GM19035 (cell line): ENCODE measurements around the gene PTPRC.

Experiments
- ATAC-seq: cut with Tn5 transposase; IDR thresholded peaks from one replicate; pipeline ENCODE4 v1.9.1; 2021; ENCODE audit not compliant: unreplicated experiment

Gene PTPRC

DNA sequence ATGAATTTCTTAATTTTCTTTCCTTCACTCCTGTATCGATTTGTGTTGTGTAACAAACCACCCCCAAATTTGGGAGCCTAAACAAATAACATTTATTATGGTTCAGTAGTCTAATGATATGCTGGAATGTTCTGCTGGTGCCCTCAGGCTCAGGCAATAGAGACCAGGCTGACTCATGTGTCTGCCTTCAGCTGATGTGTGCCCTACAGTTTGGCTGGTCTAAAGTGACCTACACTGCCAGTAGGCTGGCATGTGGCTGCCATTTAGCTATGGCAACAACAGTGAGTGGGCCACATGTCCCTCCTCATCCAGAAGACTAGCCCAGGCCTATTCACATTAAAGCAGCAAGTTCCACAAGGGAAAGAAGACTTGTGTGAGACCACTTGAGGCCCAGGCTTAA, 115.8 kb downstream of the PTPRC start:
- no peak for ATAC-seq

DNA sequence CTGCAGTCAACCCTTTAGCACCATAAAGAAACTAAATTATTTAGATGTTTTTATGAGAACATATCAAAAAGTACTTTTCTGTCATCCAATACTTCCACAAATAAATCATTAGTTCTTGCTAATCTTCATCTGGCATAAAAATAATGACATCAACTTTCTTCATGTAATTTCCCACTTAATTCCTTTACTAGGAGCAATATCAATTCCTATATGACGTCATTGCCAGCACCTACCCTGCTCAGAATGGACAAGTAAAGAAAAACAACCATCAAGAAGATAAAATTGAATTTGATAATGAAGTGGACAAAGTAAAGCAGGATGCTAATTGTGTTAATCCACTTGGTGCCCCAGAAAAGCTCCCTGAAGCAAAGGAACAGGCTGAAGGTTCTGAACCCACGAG, 116.9 kb downstream of the PTPRC start:
- no peak for ATAC-seq

DNA sequence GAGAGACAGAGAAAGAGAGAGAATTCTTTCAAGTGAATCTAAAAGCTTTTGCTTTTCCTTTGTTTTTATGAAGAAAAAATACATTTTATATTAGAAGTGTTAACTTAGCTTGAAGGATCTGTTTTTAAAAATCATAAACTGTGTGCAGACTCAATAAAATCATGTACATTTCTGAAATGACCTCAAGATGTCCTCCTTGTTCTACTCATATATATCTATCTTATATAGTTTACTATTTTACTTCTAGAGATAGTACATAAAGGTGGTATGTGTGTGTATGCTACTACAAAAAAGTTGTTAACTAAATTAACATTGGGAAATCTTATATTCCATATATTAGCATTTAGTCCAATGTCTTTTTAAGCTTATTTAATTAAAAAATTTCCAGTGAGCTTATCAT, 117.6 kb downstream of the PTPRC start:
- ATAC-seq: no peak

DNA sequence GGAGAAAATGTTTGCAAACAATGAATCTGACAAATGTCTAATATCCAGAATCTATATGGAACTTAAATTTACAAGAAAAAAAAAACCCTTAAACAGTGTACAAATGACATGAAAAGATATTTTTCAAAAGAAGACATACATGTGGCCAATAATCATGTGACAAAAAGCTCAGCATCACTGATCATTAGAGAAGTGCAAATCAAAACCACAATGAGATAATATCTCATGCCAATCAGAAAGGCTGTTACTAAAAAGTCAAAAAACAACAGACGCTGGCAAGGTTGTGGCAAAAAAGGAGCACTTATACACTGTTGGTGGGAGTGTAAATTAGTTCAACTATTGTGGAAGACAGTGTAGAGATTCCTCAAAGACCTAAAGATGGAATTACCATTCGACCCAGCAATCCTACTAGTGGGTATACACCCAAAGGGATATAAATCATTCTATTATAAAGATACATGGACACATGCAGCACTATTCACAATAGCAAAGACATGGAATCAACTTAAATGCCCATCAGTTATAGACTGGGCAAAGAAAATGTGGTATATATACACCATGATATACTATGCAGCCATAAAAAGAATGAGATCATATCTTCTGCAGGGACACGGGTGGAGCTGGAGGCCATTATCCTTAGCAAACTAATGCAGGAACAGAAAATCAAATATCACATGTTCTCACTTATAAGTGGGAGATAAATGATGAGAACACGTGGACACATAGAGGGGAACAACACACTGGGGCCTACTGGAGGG, 123.2 kb downstream of the PTPRC start:
- no peak for ATAC-seq

DNA sequence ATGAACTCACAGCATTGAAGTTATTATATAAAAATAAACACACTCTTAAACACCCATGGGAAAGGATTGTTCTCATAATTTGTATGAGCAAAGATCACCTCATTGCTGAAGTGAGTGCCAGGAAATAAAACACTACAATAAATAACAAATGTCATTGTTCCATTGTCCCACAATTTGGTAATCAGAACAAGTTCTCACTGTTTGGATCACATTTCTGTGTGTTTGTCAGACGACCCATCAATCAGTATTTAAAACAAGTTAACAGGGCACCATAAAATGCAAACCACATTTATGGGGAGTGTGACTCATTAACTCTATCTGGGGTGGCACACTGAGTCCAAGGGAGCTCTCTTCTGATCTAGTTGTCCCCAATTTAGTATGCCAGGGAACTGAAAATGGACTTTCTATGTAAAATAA, 124.5 kb downstream of the PTPRC start:
- no peak for ATAC-seq

DNA sequence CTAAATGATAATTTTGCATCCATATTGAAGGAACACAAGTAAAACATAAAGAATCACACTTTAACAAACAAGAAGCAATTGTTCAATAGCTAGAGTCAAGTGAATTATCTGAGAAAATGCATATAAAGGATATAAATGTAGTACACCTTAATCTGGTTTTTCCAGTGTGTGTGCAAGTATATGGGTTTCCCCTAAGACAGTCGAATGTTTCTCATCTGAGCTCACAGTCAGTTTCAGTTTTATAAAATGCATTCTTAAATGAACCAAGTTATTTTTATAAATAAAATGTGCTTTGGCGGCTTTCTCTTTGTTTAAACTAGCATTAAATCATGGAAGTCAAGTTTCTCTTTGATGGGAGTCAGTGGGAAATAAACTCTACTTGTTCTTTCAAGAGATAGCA, 125.9 kb downstream of the PTPRC start:
- no peak for ATAC-seq

DNA sequence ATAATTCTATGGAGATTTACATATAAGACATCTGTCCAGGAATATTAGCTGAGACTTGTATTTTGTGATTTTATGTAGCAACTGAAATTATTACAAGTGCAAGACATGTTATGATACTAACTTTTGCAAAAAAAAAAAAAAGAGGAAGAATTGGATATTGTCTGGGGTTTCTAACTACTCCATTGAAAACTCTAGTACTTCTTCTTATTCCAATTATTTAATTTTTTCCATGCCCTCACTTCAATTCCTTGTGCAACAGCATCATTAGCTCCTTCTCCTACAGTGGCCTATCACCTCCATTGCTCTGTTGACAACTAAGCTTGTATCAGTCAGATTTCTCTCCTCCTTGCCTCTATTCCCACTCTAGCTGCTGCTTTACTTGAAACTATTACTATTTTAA, 126.6 kb downstream of the PTPRC start:
- no peak for ATAC-seq

DNA sequence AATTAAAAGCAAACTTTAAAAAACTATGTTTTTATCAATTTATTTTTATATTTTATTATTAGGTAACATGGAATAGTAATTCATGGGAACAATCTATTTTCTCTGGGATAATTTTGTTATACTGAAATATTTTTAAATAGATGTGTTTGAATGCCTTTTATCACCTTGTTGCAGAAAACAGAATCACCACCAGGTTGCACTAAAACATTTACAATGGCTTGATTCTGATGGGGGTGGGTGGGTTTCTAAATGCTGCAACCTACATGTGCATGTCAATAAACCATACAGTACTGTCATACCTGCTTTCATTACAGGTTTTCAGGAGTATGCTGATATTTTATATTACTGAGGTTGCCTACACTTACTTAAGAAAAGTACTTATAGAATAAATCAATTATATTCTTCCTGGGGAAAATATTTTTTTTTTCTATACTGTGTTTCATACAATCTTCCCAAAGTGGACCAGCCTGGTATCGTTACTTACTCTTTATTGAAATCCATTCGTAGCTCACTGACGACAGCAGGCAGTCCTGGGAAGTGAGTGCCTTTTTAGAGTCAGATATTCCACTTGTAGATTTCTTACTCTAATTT, 132.8 kb downstream of the PTPRC start:
- no peak for ATAC-seq

DNA sequence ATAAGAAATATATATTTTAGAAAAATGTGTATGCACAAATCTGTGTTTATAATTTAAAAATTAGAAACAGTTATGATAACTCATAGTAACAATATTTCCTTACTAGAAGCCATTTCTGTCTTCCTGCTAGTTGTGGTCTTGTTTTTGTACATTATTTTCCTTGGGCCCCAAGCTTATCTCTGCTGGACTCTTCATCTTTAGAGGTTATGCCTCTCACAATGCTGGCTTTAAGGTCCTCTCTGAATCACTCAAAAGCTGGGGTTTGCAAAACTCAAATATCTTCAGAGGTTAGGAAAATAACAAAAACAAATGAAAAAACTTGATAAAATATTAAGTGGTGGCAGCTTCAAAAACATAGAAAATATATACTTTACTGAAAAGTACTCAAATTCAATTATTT, 133.8 kb downstream of the PTPRC start:
- ATAC-seq: no peak

DNA sequence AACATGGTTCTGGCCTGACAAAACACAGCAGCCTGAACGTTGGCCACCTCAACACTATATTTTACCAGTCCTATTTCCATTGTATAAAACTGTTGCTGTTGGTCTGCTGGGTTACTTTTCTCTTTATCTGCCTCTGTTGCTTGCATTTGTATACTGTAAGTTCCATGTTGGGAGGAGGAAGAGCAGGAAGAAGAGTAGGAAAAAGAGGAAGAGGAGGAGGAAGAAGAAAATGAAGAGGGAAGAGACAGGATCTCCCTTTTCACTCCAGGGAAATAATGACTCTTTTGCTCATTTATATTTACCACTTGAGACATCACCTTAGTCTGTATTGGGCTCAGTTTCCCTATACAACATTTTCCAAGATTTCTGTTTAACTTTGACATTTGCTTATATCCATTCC, 134.2 kb downstream of the PTPRC start:
- no peak for ATAC-seq

DNA sequence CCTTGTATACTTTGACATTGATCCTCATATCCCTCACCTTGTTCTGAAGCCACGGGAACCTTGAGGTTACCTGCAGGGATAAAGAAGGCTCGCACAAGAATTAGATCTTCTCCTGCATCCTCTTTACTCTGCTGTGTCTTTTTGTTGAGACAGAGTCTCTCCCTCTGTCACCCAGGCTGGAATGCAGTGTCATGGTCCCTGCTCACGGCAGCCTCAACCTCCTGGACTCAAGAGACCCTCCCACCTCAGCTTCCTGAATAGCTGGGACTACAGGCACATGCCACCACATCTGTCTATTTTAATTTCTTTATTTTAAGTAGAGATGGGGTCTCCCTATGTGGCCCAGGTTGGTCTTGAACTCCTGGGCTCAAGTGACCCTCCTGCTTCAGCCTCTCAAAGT, 134.7 kb downstream of the PTPRC start:
- no peak for ATAC-seq

DNA sequence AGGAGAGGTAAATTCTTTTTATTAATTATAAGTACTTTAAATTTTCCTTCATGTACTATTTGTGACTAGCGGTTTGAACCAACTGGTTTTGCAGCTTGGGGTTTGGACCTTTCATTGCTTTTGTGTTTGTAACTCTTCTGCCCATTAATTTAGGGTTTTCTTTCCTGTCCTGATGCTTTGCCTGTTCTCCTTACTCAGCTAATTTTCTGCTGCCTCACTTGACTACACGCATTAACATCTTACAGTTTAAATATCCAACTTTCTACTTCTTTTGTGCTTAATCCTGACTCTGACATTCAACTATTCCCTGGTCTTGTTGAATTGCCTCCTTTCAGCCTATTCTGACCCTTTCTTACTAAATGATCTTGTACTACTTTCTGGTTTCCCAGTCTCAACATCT, 135.6 kb downstream of the PTPRC start:
- no peak for ATAC-seq

DNA sequence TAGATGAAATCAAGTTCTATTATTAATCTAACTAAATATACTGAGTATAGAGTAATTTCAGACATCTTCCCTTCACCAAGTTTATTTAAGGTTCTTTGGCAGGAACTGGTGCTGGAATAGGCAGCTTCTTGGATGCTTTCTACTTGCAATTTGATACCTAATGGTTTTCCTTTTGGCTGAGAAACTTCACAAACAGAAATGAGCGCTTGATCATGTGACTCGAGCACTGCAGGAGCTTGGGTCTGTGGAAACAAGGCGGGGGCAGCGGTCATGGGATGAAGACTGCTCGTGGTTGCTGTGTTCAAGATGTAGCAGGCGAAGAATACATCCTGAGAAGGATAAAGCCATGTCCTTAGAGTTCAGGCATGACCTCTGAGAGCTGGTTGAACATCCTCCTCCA, 136.8 kb downstream of the PTPRC start:
- ATAC-seq: no peak

DNA sequence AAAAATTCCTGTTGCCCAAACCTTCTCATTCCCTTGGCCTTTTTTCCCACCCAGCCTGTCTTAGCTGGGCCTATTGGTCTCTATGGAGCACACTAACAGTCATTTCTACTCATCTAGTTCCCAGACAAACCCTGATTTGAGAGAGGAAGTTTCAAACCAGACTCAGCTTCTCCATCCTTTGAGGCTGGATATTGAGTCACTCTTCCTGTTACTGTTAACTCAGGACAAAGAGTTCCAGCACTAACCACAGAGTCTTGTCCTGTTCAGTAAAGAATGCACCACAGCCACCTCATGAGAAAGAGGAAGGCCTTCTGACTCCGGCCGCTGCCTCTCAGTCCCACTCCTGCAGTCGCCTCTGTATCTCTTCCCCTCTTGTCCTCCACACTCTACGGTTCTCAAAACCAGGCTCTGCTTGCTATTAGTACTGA, 137.8 kb downstream of the PTPRC start:
- ATAC-seq: no peak

DNA sequence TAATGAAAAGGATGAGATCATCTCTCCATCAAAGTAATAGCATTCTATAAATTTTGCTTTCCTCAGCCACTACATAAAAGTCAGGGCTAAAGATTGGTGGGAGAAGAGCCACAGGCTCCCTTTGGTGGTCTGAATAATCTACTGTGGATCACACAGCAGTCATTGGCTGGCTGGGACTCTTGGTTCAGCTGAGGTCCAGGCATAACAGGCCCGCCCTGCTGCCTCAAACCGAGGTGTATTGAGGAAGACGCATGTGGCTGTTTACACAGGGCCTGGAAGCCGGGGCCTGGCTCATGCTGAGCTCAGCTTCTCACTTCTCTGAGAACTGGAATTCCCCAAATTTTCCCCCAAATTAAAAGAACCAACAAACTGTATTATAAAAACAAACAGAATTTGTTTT, 139.2 kb downstream of the PTPRC start:
- ATAC-seq: no peak

DNA sequence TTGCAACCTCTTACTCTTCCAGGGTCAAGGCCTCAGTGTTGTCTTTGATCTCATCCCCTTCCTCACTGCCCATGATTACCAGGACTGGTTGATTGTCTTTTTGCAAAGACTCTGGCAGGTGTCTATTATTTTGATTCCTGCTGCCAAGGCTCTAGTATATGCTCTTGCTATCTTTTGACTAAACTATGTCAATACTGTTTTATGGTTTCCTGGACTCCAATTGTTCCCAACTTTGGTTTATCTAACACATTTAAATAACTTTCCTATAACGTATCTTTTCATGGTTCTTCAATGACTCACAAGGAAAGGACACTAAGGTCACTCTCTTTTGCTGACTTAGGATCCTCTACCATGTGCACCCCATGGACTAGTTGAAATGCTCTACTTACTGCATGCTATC, 141.5 kb downstream of the PTPRC start:
- ATAC-seq: no peak

DNA sequence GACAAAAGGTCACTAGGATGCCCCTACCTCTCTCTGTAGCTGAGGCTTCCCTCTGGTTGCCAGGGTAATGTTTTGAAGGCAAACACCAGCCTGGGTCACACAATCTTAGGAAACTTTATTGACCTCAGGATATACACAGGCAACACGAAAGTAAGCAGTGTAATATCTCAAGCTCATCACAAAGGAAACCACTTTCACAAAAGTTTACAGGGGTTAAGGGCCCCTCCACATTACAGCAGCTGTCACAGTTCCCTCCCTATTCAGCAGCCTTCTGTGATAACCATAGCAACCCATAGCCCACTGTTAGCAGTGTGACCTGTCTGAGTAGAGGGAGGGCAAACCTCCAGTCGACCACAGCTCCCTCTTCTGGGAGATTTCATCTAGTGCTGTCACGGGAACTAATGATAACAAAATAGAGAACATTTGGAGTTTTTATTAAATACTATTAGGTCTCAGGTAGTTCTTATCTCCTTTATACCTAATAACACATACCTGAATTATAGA, 149.8 kb downstream of the PTPRC start:
- no peak for ATAC-seq

DNA sequence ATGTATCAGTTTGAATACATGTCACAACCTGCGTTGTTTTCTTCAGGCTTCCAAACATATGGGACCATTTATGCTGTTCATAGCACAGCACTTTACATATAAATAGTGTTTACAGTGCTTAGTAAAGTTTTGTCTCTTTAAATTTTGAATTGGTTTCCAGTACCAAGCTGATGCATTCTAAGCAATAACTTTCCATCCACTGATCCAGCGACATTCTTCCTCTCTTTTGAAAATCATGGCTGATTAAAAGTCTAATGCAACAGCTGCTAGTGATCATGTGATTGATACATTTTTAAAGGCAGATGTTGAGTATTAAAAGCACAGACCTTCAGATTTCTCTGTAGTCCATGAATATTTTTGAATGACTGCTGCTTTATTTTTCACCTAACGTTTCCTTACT, 154.9 kb downstream of the PTPRC start:
- ATAC-seq: no peak

DNA sequence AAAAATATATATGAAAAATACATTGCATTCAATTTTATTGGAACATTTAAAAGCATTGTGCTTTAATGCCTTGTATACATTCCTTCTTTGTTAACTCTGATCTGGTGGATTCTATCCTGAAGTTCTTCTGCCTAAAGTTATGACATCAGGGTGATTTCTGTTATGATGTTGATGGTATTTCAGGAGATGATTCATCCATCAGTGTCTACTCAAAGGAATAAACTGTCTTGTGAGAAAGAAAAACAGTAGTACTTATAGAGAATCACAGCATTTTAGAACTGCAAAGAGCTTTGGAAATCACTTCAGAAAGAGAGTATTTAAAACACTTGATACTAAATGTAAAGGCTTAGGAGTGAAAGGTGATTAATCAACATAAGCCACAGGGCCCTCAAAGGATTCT, 155.7 kb downstream of the PTPRC start:
- ATAC-seq: no peak

DNA sequence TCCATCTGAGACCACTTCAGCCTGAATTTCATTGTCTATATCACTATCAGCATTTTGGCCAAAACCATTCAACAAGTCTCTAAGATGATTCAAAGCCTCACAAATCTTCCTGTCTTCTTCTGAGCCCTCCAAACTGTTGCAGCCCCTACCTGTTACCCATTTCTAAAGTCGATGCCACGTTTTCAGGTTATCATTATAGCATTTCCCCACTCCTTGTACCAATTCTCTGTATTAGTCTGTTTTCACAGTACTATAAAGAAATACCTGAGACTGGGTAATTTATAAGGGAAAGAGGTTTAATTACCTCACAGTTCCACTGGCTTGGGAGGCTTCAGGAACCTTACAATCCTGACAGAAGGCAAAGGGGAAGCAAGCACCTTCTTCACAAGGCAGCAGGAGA, 158.8 kb downstream of the PTPRC start:
- no peak for ATAC-seq

DNA sequence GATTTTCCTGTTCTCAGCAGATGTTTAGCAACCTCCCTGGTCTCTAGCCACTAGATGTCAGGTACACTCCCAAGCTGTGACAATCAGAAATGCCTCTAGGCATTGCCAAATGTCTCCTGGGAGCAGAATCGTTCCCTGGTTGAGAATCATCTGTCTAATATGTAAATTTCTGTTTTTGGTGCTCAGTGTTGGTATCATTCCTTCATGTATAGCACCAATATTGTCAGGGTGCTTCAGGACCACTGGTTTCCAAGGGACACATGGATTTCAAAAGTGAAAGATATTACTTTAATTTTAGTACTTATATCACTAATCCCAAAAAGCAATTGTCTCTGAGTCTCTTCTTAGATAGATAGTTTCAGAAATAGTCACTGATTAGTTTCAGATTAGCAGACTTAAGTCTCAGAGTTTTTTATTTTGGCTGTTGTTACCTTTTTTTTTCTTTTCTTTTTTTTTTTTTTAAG, 160.1 kb downstream of the PTPRC start:
- ATAC-seq: no peak

DNA sequence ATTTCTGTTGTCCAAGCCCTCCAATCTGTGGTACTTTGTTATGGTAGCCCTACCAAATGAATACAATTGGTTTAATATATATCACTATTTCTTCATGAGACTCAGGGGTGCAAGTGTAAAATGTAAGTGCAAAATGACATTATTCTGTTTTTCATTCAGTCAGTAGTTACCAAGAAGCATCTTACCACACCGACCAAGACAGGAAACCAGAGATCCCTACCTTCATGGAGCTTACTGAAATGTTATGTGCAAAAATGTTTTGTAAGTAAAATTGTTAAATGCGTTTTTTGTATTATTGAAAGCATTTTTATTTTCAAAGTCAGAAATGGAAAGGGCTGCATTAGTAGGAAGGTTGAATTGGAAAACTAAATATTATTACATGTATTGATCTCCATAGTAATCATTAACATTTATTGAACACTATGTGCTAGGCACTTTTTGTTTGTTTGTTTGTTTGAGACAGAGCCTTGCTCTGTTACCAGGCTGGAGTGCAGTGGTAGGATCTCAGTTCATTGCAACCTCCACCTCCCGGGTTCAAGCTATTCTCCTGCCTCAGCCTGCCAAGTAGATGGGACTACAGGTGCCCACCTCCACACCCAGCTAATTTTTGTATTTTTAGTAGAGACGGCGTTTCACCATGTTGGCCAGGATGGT, 166.8 kb downstream of the PTPRC start:
- ATAC-seq: no peak
